ENCODE data around the gene RASSF3.

Gene RASSF3

GRCh38 chr12:64585104-64585503 lies 25.2 kb upstream of the RASSF3 start (continued):
- no peak for TF ChIP-seq BACH2 (CRISPR knock-in tag; IDR thresholded peaks at IDR 0.05; ENCODE audit: borderline replicate concordance)
- TF ChIP-seq ESRRG (CRISPR knock-in tag; IDR thresholded peaks at IDR 0.05) = no peak
- TF ChIP-seq ZFP3 (CRISPR knock-in tag; IDR thresholded peaks at IDR 0.05) = no peak
- no peak for TF ChIP-seq ZC3H10 (CRISPR knock-in tag; IDR thresholded peaks at IDR 0.05)
- TF ChIP-seq ZNF8 (CRISPR knock-in tag; IDR thresholded peaks at IDR 0.05) = no peak
- TF ChIP-seq OSR1 (CRISPR knock-in tag; IDR thresholded peaks at IDR 0.05) = no peak
- no peak for TF ChIP-seq GLIS3 (CRISPR knock-in tag; IDR thresholded peaks at IDR 0.05)

- ATAC-seq = no peak
Measured at GRCh38 chr12:64587447-64587846, 22.8 kb upstream of the RASSF3 start.

GRCh38 chr12:64590183-64590582 lies 20.1 kb upstream of the RASSF3 start:
- TF ChIP-seq ZC3H10 (CRISPR knock-in tag; IDR thresholded peaks at IDR 0.05) (no peak), RARB (CRISPR knock-in tag; IDR thresholded peaks at IDR 0.05) (no peak), ISL1 (CRISPR knock-in tag; IDR thresholded peaks at IDR 0.05) (no peak)
- no peak for ATAC-seq

More at GRCh38 chr12:64587447-64587846, 22.8 kb upstream of the RASSF3 start:
- TF ChIP-seq ZNF70 (CRISPR knock-in tag; IDR thresholded peaks at IDR 0.05) (no peak), SNAI2 (CRISPR knock-in tag; IDR thresholded peaks at IDR 0.05) (no peak), ISL1 (CRISPR knock-in tag; IDR thresholded peaks at IDR 0.05) (no peak), PPARA (CRISPR knock-in tag; IDR thresholded peaks at IDR 0.05; ENCODE audit: borderline replicate concordance) (no peak), ZNF8 (CRISPR knock-in tag; IDR thresholded peaks at IDR 0.05) (no peak), CSRNP3 (CRISPR knock-in tag; IDR thresholded peaks at IDR 0.05) (no peak), GLIS3 (CRISPR knock-in tag; IDR thresholded peaks at IDR 0.05) (no peak), TCF4 (CRISPR knock-in tag; IDR thresholded peaks at IDR 0.05; ENCODE audit: borderline replicate concordance) (no peak), PATZ1 (CRISPR knock-in tag; IDR thresholded peaks at IDR 0.05; ENCODE audit: borderline replicate concordance) (no peak)

DNA sequence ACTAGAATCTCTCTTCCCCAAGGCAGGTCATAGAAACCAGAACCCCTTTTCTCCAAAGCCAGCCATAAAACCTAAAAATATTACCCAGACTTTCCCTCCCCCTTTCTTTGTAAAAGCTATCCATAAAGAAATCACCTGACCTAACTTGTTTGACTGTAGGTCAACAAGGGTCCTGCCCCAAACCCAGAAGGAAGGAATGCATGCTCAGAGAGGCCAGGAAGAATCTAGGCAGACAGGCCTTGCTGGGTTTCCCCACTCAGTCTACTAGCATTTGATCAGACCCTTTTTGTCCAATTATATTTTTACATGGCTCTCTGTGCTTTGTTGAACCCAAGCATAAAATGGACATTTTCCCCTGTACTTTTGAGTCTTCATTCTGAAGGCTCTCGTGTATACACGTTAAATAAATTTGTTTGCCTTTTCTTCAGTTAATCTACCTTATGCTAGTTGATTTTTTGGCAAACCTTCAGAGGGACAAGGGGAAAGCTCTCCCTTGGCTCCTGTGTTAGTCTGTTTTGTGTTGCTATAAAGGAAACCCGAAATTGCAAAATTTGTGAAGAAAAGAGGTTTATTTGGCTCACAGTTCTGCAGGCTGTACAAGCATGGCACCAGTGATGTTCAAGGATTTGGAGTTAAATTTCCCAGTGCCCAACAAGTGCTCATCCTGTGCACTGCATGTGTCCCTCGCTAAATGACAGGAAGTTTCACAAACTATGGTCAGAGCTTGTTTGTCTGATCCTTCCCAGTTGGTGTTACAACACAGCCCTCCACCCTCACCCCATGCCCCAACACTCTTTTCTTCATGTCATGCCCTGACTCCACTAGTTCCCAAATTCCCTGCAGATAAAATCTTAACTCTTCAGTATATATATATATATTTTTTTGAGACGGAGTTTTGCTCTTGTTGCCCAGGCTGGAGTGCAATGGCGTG lies 14.2 kb upstream of the RASSF3 start:
- no peak for ATAC-seq
- TF ChIP-seq ZFP3 (CRISPR knock-in tag; IDR thresholded peaks at IDR 0.05) (no peak), CSRNP3 (CRISPR knock-in tag; IDR thresholded peaks at IDR 0.05) (no peak), ISL1 (CRISPR knock-in tag; IDR thresholded peaks at IDR 0.05) (no peak), TSHZ2 (CRISPR knock-in tag; IDR thresholded peaks at IDR 0.05) (no peak)

DNA sequence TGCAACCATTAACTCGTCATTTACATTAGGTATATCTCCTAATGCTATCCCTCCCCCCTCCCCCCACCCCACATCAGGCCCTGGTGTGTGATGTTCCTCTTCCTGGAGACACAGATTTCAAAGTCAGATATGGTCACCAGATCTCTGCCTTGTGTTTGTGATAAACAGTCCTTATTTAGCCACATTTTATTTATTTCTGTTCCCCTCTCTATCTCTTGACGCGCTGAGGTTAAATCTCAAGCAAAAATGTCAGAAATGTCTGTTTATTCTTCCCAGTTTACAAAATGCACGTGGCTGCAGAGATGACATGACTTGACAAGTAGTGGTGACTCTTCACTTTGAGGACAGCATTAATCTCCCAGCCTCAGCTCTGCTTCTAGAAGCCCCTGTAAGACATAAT lies 11.5 kb upstream of the RASSF3 start:
- no peak for ATAC-seq
- TF ChIP-seq ZNF8 (CRISPR knock-in tag; IDR thresholded peaks at IDR 0.05) = no peak
- no peak for TF ChIP-seq ZNF70 (CRISPR knock-in tag; IDR thresholded peaks at IDR 0.05)
- no peak for TF ChIP-seq CSRNP3 (CRISPR knock-in tag; IDR thresholded peaks at IDR 0.05)
- TF ChIP-seq TOX (CRISPR knock-in tag; IDR thresholded peaks at IDR 0.05; ENCODE audit: borderline replicate concordance) = no peak
- TF ChIP-seq PATZ1 (CRISPR knock-in tag; IDR thresholded peaks at IDR 0.05; ENCODE audit: borderline replicate concordance) = no peak
- TF ChIP-seq ISL1 (CRISPR knock-in tag; IDR thresholded peaks at IDR 0.05) = no peak
- no peak for TF ChIP-seq RARB (CRISPR knock-in tag; IDR thresholded peaks at IDR 0.05)

All from SK-N-SH treated with all-trans-retinoic acid at 6 μM for 48 hours (cell line).